HG03354 (cell line): Measurements from ENCODE around the gene POU3F1.

Experiments used
- ATAC-seq: cut with Tn5 transposase; IDR thresholded peaks from one replicate; pipeline ENCODE4 v1.9.1; 2021; ENCODE audit warnings: mild to moderate bottlenecking; ENCODE audit not compliant: unreplicated experiment, poor library complexity, severe bottlenecking

The POU3F1 gene

GRCh38 chr1:38012363-38013226 is 34.0 kb downstream of the POU3F1 start, which contains the start of gene UTP11:
TSS of gene UTP11 (plus strand) at chr1:38012734. CDS start at chr1:38012803, 69 bp downstream.
- ATAC-seq, result peak; percentile 97

DNA sequence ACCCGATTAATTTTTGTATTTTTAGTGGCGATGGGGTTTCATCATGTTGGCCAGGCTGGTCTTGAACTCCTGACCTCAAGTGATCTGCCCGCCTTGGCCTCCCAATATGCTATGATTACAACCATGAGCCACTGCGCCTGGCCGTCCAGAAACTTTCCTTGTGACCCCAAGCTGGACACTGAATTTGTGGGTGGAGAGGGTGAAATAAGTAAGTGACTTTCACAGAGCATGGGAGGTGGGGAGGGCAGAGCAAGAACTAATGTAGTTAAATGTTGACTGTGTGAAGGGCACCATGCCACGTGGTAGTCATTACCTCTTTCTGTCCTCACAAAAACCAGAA is 36.8 kb downstream of the POU3F1 start:
- no peak for ATAC-seq

DNA sequence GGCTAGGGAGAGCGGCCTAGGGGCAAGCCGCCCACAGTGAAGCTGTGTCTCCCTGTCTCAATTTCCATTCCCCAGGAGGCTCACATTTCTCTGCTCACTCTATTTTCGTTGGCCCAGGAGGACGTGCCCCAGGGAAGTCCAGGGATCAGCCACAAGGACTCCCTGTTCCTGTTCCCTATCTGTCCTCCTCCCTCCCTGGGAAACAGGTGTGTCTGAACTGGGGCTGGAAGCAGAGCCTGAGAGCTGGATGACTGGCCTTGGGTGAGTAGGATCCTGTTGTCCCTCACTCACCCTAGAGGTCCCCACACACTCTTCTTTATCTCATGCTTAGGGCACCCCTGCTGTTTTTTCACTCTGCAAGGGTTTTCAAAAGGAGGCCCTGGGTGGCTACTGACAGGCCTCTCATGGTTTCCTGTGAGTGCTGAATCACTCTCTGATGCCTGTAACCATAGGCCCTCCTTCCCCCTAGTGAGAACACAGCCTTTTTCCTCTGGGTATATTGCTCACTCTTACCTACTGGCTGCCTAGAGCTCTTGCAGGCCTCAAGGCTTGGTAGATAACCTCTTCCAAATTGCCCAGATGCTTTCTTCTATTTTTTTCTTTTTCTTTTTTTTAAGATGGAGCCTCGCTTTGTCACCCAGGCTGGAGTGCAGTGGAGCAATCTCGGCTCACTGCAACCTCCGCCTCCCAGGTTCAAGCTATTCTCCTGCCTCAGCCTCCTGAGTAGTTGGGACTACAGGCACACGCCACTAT is 37.3 kb downstream of the POU3F1 start:
- ATAC-seq, result no peak

- ATAC-seq, result no peak
Measured at GRCh38 chr1:38006008-38006828, 40.4 kb downstream of the POU3F1 start.

DNA sequence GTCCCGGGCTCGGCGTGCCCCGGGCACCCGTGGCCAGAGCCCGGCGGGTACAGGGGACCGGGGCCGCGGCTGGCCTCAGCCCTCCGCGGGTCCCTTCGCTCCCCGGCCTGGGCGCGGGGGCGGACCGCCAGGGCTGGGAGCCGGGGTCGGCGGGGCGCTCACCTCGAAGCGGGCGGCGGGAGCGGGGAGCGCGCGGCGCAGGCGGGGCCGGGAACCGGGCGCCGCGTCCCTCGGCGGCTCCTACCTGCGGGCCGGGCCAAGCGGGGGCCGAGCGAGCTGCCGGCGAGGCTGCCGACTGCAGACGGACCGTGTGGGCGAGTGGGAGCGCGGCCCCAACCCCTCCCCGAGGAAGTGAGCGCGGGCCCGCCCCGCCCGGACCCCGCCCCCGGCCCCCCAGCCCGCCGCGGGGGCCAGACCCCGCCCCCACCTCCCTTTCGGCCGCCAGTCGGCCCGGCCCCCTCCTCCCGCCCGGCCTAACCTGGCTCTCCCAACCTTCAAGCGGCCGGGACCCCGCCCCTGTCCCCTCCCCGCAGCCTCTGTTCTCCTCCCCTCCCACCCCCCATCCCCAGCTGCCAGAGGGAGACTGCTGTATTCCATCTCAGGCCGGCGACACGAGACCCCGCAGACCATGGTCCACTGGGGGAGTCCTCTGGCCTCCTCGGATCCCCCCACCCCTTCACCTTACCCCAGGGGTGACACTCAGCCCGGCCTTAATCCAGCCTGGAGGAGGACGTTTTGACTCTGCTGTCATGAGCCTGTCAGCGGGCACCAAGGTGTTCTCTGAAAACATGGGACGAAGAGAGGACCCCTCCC is 41.2 kb downstream of the POU3F1 start, which contains the start of gene FHL3:
TSS of gene FHL3 (minus strand) at position 320 of the 813 bp plus-strand sequence. CDS start 6,102 bp downstream, outside the sequence.
- peak; percentile 38 for ATAC-seq

DNA sequence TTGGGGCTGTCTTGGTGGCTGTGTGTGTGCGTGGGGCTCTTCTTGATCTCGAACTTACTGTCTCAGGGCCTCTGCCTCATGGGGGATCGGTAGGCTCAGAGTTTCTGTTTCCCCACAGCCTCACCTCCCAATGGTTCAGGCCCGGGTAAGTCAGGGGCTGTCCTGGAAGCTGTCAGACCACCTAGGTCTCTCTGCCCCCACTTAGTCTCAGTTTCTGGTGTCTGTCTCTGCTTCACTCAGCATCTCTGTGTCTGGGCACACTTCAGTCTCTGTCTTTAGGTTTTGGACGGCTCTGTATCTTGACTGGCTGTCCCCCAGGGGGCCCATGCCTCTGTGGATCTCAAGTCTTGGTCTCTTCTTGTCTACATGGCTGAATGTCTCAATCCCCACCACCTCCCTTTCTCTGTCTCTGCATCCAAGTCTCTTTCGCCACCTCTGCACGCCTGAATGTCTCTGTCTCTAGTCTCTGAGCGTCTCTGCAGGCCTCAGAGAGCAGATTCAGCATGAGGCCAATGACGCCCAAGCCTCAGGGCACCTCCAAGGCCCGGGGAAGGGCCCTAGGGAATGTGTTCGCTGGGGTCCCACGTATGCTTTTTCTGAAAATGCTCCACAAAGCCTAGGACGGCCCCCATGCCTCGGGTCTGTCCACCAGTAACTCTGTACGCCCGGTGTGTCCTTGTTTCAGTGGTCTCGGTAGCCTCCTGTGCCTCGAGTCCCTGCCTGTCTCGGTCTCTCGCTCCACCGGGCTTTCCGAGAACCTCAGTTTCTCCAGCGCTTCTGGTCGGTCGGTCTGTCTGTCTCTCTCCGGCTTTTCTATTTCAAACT is 42.1 kb downstream of the POU3F1 start:
- peak; percentile 29 for ATAC-seq

DNA sequence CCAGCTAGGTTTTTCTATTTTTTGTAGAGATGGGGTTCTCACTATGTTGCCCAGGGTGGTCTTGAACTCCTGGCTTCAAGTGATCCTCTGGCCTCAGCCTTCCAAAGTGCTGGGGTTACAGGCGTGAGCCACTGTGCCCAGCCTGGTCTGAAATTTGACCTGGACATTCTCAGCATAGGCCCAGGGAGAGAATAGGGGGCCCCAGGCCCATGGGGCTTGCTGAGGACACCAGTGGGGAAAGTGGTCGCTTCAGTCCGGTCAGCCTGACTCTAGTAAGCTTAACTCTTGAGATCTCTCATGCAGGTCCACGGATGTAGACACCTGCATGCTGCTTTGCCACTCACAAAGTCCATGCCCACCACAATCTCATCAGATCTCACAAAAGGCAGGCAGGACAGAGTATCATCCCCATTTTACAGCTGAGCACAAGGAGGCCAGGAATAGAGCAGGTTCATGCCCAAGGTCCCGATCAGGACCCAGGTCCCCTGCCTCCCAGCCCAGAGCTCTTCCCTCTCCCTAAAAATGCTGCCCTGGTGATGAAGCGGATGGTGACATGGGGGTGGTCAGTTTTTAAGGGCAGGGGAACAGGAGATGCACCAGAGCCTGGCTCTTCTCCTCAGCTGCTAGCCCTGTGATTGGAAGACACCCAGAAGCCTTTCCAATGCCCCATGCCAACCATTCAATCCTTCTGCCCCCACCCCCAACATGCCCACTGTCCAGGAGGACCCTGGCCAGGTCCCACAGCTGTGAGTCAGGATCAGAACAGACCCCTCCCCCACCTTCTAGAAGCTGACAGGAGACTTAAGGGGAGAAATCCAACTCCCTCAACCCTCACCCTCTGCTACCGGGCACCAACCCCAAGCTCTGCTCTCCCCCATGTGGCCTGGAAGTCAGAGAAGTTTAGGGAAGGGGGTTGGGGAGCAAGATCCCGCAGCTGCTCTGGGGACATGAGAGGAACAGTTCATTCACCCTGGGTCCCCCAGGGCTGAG is 43.0 kb downstream of the POU3F1 start:
- no peak for ATAC-seq

DNA sequence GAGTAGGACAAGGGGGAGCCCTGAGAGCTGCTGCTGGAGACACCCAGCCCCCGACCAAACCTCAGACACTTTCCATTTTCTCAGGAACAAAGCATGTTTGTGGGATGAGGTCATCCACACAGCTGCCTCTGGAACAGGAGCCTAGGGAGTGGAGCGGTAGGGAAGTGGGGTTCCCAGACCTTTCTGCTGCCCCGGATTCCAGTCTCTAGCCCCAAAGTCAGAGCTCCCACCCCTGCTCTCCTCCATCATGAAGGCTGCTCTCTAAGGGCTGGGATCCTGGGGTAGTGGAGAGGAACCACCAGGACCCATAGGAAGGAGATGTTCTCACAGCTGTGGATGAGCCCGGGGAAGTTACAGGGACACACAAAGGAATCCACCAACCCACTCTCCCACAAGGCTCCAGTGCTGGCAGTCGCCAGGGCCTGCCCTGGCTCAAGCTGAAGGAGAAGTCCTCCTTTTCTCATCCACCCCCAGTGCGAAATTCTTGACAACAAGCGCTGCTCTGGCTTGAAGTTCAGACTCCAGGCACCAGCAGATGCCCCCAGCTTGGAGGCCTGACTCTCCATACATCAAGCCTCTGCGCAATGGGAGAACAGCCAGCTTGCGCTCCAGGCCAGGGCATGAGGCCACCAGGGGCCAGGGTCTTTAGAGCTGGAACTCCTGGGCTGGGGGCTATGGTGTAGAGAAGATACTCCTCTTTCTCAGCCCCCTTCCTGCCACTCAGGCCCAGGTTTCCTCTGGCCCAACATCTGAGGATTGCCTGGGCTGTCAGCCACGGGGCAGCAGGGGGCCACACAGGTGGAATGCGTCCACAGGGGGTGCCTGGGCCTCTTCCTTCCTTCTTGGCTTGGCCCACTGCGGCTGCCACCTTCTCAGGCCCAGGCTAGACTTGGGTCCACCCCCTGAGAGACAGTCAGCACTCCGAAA is 45.8 kb downstream of the POU3F1 start:
- ATAC-seq, result no peak

DNA sequence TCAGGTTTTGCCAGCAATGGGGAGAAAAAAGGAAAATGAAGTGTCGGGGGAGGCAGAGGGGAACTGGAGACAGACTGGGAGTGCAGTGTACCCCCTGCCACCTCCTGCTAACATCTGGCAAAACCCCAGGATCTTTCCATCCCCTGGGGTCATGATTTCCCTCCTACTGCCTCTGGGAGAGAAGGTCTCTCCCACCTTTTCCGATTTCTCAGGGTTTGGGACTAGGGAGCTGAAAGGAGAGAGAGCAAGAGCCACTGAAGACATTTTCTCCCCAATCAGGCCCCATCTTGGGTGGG is 46.4 kb downstream of the POU3F1 start:
- ATAC-seq, result no peak

GRCh38 chr1:37999430-38000232 is 47.0 kb downstream of the POU3F1 start:
- no peak for ATAC-seq

GRCh38 chr1:37998913-37999429 is 47.6 kb downstream of the POU3F1 start:
- ATAC-seq, result no peak

DNA sequence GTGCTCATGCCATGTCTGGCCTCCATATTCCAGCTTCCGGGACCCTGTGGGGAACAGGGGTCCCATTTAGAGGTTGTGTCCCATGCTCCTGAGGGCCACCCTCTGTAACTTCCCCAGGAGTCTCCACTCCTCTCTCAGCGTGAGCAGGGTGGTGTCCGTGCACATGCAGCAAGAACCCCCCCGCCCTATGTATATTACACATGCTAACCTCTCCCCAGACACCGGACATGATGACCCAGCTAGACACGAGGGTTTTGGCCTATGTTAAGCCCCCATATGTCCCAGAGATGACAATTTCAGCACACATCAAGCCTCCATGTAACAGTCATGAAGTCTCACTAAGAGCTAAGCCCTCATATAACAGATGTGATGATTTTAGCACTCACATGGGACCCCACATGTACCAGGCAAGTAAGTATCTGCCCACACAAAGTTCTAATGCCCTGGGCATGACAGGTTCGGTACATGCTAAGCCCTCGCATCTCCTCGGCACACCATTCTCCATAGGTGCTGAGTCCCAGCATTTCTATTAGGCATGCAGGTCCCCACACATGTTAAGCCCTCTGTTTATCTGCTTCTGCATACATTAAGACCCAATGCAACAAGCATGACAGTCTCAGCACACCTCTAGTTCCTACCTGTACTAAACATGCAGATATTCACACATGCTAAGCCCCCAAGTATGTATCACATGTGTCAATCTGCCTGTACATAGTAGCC is 48.3 kb downstream of the POU3F1 start:
- no peak for ATAC-seq

- no peak for ATAC-seq
Measured at GRCh38 chr1:37997256-37998088, 49.1 kb downstream of the POU3F1 start.

DNA sequence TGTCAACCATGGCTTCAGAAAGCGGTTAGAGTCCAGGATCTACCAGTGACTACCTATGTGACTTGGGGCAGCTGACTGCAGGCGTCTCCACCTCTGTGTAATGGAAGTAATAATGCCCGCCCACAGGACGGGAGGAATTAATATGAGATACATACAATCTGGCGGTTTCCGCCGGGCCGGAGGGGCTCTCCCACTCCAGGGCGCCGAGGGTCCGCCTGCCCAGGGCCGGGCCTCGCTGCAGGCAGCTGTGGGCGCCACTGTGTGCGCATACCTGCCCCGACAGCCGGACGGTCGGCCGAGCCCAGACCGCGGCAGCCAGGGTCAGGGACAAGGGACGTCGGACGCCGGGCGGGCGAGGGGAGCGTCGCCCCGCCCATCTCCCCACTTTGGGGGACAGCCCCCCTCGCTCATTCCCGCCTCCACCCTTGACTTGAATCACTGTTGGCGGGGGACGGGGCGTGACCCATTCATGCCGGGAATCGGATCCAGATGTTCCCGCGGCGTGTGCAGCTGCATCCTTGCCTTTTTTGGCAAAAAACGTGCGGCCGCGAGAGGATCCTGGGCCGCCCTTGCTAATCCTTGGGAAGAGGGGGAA is 50.7 kb downstream of the POU3F1 start:
- ATAC-seq, result no peak
